WI38 (cell line): ENCODE measurements around the gene ADGRD2.

Experiments
- H3K4me3 ChIP-seq: 2 replicates; pipeline ENCODE4 v1.5.1; 2011; ENCODE audit warnings: low read depth, mild to moderate bottlenecking, control low read depth, low read length
- CTCF ChIP-seq: IDR thresholded peaks from 2 replicates; pipeline ENCODE4 v1.5.1; 2012; ENCODE audit warnings: low read depth, mild to moderate bottlenecking, control low read depth, low read length

Gene ADGRD2

GRCh38 chr9:124457079-124457886 is 7.0 kb downstream of the ADGRD2 start:
- no peak overlapping the region for H3K4me3 ChIP-seq
- no peak for TF ChIP-seq CTCF

GRCh38 chr9:124457887-124458431 is 7.7 kb downstream of the ADGRD2 start:
- no peak for TF ChIP-seq CTCF
- no peak overlapping the region for H3K4me3 ChIP-seq

GRCh38 chr9:124458441-124458840 is 8.2 kb downstream of the ADGRD2 start:
- H3K4me3 ChIP-seq: no peak overlapping the region
- no peak for TF ChIP-seq CTCF

GRCh38 chr9:124462739-124463138 is 12.5 kb downstream of the ADGRD2 start:
- no peak for TF ChIP-seq CTCF
- H3K4me3 ChIP-seq: no peak overlapping the region

GRCh38 chr9:124465736-124466135 is 15.5 kb downstream of the ADGRD2 start:
- no peak for TF ChIP-seq CTCF
- H3K4me3 ChIP-seq: no peak overlapping the region

GRCh38 chr9:124467410-124468060 is 17.3 kb downstream of the ADGRD2 start:
- TF ChIP-seq CTCF: no peak
- no peak overlapping the region for H3K4me3 ChIP-seq
